ENCODE measurements around the gene SORL1-AS1.

Gene SORL1-AS1

GRCh38 chr11:121471167-121471566, 18.4 kb upstream of the SORL1-AS1 start:
- Mint-ChIP-seq H3K36me3 (peaks cover 24% of the 10 kb centered on the region), H3K27ac (no peak overlapping the region), H3K4me1 (ENCODE audit: low read depth) (peaks cover 84% of the 10 kb centered on the region), H3K27me3 (no peaks in the 10 kb centered on the region), H3K4me3 (no peak overlapping the region), H3K9me3 (no peaks in the 10 kb centered on the region)
- no peak for DNase-seq
- intact Hi-C loops (cut with micrococcal nuclease): no loop called here
- CTCF ChIA-PET: no interaction called here
- POLR2A ChIA-PET: no interaction called here

GRCh38 chr11:121469910-121470309, 17.1 kb upstream of the SORL1-AS1 start:
- no peaks in the 10 kb centered on the region for H3K9me3 Mint-ChIP-seq
- H3K27ac Mint-ChIP-seq: peak overlapping the region; percentile 99
- no peaks in the 10 kb centered on the region for H3K27me3 Mint-ChIP-seq
- no peak for DNase-seq
- peaks cover 85% of the 10 kb centered on the region for H3K4me1 Mint-ChIP-seq (ENCODE audit: low read depth)
- POLR2A ChIA-PET: no interaction called here
- intact Hi-C loops (cut with micrococcal nuclease): no loop called here
- peaks cover 23% of the 10 kb centered on the region for H3K36me3 Mint-ChIP-seq
- no peak overlapping the region for H3K4me3 Mint-ChIP-seq
- CTCF ChIA-PET: interaction anchor here (1.2 to 2.4 kb wide), 2 partner anchors 13 to 25 kb away, joined by 3 to 9 read pairs; no protein-coding TSS in a partner anchor

GRCh38 chr11:121467965-121468364, 15.2 kb upstream of the SORL1-AS1 start:
- ChIA-PET POLR2A (interaction anchor here (0.6 to 2.5 kb wide), 8 partner anchors 15 to 176 kb away, joined by 3 to 31 read pairs (median 4); partner anchors contain the start of genes SC5D, SORL1 and SORL1-AS1), CTCF (interaction anchor here (0.8 to 3.0 kb wide), 8 partner anchors 14 to 120 kb away, joined by 3 to 31 read pairs (median 3); partner anchors contain the start of genes SORL1 and SORL1-AS1)
- no peaks in the 10 kb centered on the region for H3K27me3 Mint-ChIP-seq
- peak; percentile 90 for DNase-seq
- intact Hi-C loops (cut with micrococcal nuclease): loop anchor here (1.0 kb wide), 1 partner anchor 14 kb away; no protein-coding TSS in a partner anchor
- H3K36me3 Mint-ChIP-seq: peaks cover 18% of the 10 kb centered on the region
- H3K4me3 Mint-ChIP-seq: peak overlapping the region; percentile 41
- H3K9me3 Mint-ChIP-seq: no peaks in the 10 kb centered on the region
- peak overlapping the region; percentile 99 for H3K27ac Mint-ChIP-seq
- H3K4me1 Mint-ChIP-seq (ENCODE audit: low read depth): peaks cover 91% of the 10 kb centered on the region

- POLR2A ChIA-PET: interaction anchor here (1.0 to 2.5 kb wide), 7 partner anchors 15 to 175 kb away, joined by 3 to 31 read pairs (median 5); partner anchors contain the start of genes SC5D, SORL1 and SORL1-AS1
- Mint-ChIP-seq H3K27me3 (no peaks in the 10 kb centered on the region), H3K4me1 (ENCODE audit: low read depth) (peaks cover 91% of the 10 kb centered on the region), H3K9me3 (no peaks in the 10 kb centered on the region), H3K27ac (peak overlapping the region; percentile 99), H3K4me3 (peak overlapping the region; percentile 57), H3K36me3 (peaks cover 17% of the 10 kb centered on the region)
- intact Hi-C loops (cut with micrococcal nuclease): no loop called here
- DNase-seq: no peak
- CTCF ChIA-PET: interaction anchor here (0.9 to 3.0 kb wide), 6 partner anchors 14 to 100 kb away, joined by 3 to 31 read pairs (median 4); partner anchors contain the start of genes SORL1 and SORL1-AS1
These were observed 14.7 kb upstream of the SORL1-AS1 start for GRCh38 chr11:121467471-121467870.

- intact Hi-C loops (cut with micrococcal nuclease): no loop called here
- H3K27ac Mint-ChIP-seq: peak overlapping the region; percentile 99
- DNase-seq: peak; percentile 74
- H3K4me3 Mint-ChIP-seq: peak overlapping the region; percentile 61
- POLR2A ChIA-PET: interaction anchor here (0.8 to 5.1 kb wide), 4 partner anchors 12 to 116 kb away, joined by 3 to 51 read pairs (median 17); partner anchors contain the start of genes SORL1 and SORL1-AS1
- H3K36me3 Mint-ChIP-seq: peaks cover 17% of the 10 kb centered on the region
- CTCF ChIA-PET: interaction anchor here (1.0 to 3.0 kb wide), 4 partner anchors 9 to 125 kb away, joined by 3 to 31 read pairs (median 3); partner anchors contain the start of genes SORL1 and SORL1-AS1
- peaks cover 92% of the 10 kb centered on the region for H3K4me1 Mint-ChIP-seq (ENCODE audit: low read depth)
- H3K9me3 Mint-ChIP-seq: no peaks in the 10 kb centered on the region
- H3K27me3 Mint-ChIP-seq: no peaks in the 10 kb centered on the region
These were observed 13.5 kb upstream of the SORL1-AS1 start for GRCh38 chr11:121466063-121466794.

- Mint-ChIP-seq H3K4me3 (peak overlapping the region; percentile 61), H3K9me3 (no peaks in the 10 kb centered on the region), H3K27ac (peak overlapping the region; percentile 99), H3K27me3 (no peaks in the 10 kb centered on the region), H3K4me1 (ENCODE audit: low read depth) (peaks cover 92% of the 10 kb centered on the region), H3K36me3 (peaks cover 13% of the 10 kb centered on the region)
- no peak for DNase-seq
- ChIA-PET POLR2A (interaction anchor here (0.8 to 5.1 kb wide), 3 partner anchors 11 to 116 kb away, joined by 3 to 51 read pairs (median 3); partner anchors contain the start of genes SORL1 and SORL1-AS1), CTCF (interaction anchor here (1.1 to 3.0 kb wide), 2 partner anchors 9 to 15 kb away, joined by 3 to 31 read pairs; partner anchors contain the start of genes SORL1 and SORL1-AS1)
- intact Hi-C loops (cut with micrococcal nuclease): loop anchor here (2.0 kb wide), 2 partner anchors 55 to 115 kb away; no protein-coding TSS in a partner anchor
These were observed 12.9 kb upstream of the SORL1-AS1 start for GRCh38 chr11:121465709-121466062.

- H3K27ac Mint-ChIP-seq: peak overlapping the region; percentile 99
- CTCF ChIA-PET: interaction anchor here (0.8 to 6.1 kb wide), 4 partner anchors 10 to 47 kb away, joined by 3 to 50 read pairs (median 4); partner anchors contain the start of genes SORL1 and SORL1-AS1
These were observed 11.7 kb upstream of the SORL1-AS1 start for GRCh38 chr11:121464352-121464946.

GRCh38 chr11:121463689-121464335, 11.0 kb upstream of the SORL1-AS1 start:
- Mint-ChIP-seq H3K36me3 (no peaks in the 10 kb centered on the region), H3K27ac (peak overlapping the region; percentile 99), H3K4me1 (ENCODE audit: low read depth) (peaks cover 98% of the 10 kb centered on the region), H3K27me3 (no peaks in the 10 kb centered on the region), H3K9me3 (no peaks in the 10 kb centered on the region), H3K4me3 (peak overlapping the region; percentile 63)
- no peak for DNase-seq
- POLR2A ChIA-PET: interaction anchor here (1.0 to 5.1 kb wide), 5 partner anchors 9 to 75 kb away, joined by 3 to 51 read pairs (median 3); partner anchors contain the start of genes SORL1 and SORL1-AS1
- intact Hi-C loops (cut with micrococcal nuclease): loop anchor here (1.0 to 5.0 kb wide), 9 partner anchors 12 to 1598 kb away; partner anchors contain the start of genes HSPA8, SC5D, SORL1 and SORL1-AS1
- CTCF ChIA-PET: interaction anchor here (1.2 to 6.1 kb wide), 3 partner anchors 9 to 32 kb away, joined by 3 to 50 read pairs (median 4); partner anchors contain the start of genes SORL1 and SORL1-AS1

More at GRCh38 chr11:121464352-121464946, 11.7 kb upstream of the SORL1-AS1 start:
- POLR2A ChIA-PET: interaction anchor here (0.9 to 5.1 kb wide), 6 partner anchors 10 to 74 kb away, joined by 3 to 51 read pairs (median 4); partner anchors contain the start of genes SORL1 and SORL1-AS1
- Mint-ChIP-seq H3K36me3 (peaks cover 2% of the 10 kb centered on the region), H3K27me3 (no peaks in the 10 kb centered on the region), H3K4me3 (peak overlapping the region; percentile 63), H3K4me1 (ENCODE audit: low read depth) (peaks cover 98% of the 10 kb centered on the region), H3K9me3 (no peaks in the 10 kb centered on the region)
- peak; percentile 94 for DNase-seq
- intact Hi-C loops (cut with micrococcal nuclease): loop anchor here (1.0 to 5.0 kb wide), 9 partner anchors 12 to 1598 kb away; partner anchors contain the start of genes HSPA8, SC5D, SORL1 and SORL1-AS1

GRCh38 chr11:121461843-121462242, 9.1 kb upstream of the SORL1-AS1 start:
- peaks cover 98% of the 10 kb centered on the region for H3K4me1 Mint-ChIP-seq (ENCODE audit: low read depth)
- H3K9me3 Mint-ChIP-seq: no peaks in the 10 kb centered on the region
- CTCF ChIA-PET: interaction anchor here (0.6 to 6.1 kb wide), 5 partner anchors 11 to 213 kb away, joined by 3 to 50 read pairs (median 4); partner anchors contain the start of genes SORL1 and SORL1-AS1
- peaks cover 3% of the 10 kb centered on the region for H3K36me3 Mint-ChIP-seq
- peak overlapping the region; percentile 99 for H3K27ac Mint-ChIP-seq
- DNase-seq: no peak
- H3K4me3 Mint-ChIP-seq: peak overlapping the region; percentile 21
- POLR2A ChIA-PET: interaction anchor here (0.7 to 5.1 kb wide), 4 partner anchors 11 to 59 kb away, joined by 3 to 51 read pairs (median 4); partner anchors contain the start of genes SORL1 and SORL1-AS1
- H3K27me3 Mint-ChIP-seq: no peaks in the 10 kb centered on the region
- intact Hi-C loops (cut with micrococcal nuclease): loop anchor here (5.0 kb wide), 1 partner anchor 1600 kb away; the partner anchor contains the start of gene HSPA8

- peaks cover 3% of the 10 kb centered on the region for H3K36me3 Mint-ChIP-seq
- intact Hi-C loops (cut with micrococcal nuclease): loop anchor here (5.0 kb wide), 1 partner anchor 1601 kb away; the partner anchor contains the start of gene HSPA8
- no peaks in the 10 kb centered on the region for H3K9me3 Mint-ChIP-seq
- no peaks in the 10 kb centered on the region for H3K27me3 Mint-ChIP-seq
- ChIA-PET POLR2A (interaction anchor here (1.5 to 5.1 kb wide), 2 partner anchors 10 to 13 kb away, joined by 5 to 51 read pairs; partner anchors contain the start of genes SORL1 and SORL1-AS1), CTCF (interaction anchor here (0.7 to 6.1 kb wide), 2 partner anchors 10 to 85 kb away, joined by 4 to 50 read pairs; partner anchors contain the start of genes SORL1 and SORL1-AS1)
- peaks cover 99% of the 10 kb centered on the region for H3K4me1 Mint-ChIP-seq (ENCODE audit: low read depth)
- H3K27ac Mint-ChIP-seq: peak overlapping the region; percentile 99
- no peak overlapping the region for H3K4me3 Mint-ChIP-seq
- DNase-seq: no peak
These were observed 8.3 kb upstream of the SORL1-AS1 start for GRCh38 chr11:121460941-121461514.
